Stimulated activated CD8-positive, alpha-beta memory T cell treated with anti-CD3 and anti-CD28 coated beads, Interleukin-4, amount 100 ng/mL, for 1 hour (primary cell): ENCODE data around the gene USP4.
"Not testable (repeated sequence)": the region's sequence is repeated elsewhere in the genome, so short reads cannot be mapped to it uniquely, and the experiment has no call there.

Experiments
- DNase-seq, 2 donors: peaks; one replicate each; pipeline ENCODE4 v3.0.0-alpha.2; 2020; ENCODE audit warnings: low read depth in 2 of 2, low spot score in 1 of 2

Gene USP4

GRCh38 chr3:49255112-49255511, 84.7 kb downstream of the USP4 start:
- no peak for DNase-seq

GRCh38 chr3:49253512-49253911, 86.3 kb downstream of the USP4 start:
- DNase-seq, result no peak

DNA sequence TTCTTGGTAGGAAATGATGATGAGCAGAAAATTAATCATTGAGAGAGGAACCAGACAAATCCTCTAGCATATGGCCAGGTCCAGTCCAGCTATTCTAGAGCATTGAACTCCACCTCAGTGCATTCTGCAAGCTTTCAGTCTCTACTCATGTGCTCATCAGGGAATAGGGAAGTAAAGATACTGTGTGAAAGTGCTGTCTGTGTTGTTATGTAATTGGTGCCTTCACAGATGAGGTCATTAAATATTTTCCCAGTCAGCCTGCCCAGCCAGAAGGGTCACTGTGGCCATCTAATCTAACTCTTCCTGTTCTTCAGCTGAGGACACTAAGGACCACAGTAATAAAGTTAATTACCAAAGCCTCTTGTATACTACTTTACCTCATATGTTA, 91.0 kb downstream of the USP4 start:
- no peak for DNase-seq

DNA sequence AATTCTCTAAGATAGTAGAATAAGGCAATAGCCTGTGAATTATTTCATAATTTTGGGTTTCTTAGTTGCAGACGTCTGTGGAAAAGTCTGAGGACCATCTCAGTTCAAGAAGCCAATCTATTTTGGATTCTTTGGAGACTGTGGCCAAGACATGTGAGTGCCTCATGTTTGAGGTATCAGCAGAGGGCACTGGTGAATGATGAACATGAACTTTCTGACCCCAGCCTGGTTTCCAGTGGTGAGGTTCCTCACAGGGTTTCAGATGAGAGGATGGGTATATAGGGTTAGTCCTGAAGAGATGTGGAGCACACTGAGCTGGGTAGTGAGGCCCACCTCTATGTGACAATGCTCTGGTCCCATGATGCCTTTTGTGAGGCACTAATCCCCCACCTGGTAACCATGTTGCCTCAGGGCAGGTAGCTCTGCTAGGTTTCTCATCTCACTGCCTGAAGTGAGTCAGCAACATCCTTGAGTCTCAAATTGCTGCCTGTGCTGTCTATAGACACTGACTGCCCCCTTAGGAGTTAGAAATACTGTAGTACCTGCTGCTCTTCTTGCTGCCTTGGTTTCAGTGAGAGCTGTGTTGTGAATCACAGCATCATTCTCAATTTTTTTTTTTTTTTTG, 95.2 kb downstream of the USP4 start:
- no peak for DNase-seq

- DNase-seq, result not testable (repeated sequence)
Observed at GRCh38 chr3:49240091-49240490, 99.8 kb downstream of the USP4 start.

DNA sequence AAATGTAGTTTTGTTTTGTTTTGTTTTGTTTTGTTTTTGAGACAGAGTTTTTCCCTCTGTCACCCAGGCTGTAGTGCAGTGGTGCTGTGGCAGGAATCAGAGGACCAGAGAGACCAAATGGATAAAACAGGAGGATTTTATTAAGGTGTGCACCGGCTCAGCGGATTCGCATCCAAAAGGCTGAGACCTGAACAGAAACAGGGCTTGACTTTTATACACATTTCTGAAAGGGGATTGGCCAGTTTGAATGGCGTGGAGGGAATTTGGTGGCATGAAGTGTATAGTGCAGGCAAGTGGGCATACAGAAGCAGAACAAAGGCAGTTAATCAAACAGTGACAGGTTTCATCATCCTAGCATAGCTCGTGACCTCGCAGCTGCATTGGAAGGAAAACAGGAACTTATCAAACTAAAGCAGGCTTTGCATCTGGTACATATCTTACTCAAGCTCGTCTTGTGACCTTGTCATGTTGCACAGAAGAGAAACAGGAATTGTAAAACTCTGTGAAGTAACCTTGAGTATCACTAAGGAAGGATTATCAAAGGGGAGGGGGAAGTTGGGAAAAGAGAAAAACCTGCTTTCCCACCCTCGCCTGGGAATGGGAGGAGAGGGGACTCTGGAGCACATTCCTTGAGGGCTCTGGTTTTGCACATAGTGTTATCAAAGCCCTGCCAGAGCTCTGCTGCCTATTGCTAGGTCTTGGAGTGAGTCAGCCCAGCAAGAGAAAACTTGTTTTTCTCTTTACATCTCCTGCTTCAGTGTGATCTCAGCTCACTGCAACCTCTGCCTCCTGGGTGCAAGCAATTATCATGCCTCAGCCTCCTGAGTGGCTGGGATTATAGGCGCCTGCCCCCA, 101.4 kb downstream of the USP4 start:
- no peak for DNase-seq

DNA sequence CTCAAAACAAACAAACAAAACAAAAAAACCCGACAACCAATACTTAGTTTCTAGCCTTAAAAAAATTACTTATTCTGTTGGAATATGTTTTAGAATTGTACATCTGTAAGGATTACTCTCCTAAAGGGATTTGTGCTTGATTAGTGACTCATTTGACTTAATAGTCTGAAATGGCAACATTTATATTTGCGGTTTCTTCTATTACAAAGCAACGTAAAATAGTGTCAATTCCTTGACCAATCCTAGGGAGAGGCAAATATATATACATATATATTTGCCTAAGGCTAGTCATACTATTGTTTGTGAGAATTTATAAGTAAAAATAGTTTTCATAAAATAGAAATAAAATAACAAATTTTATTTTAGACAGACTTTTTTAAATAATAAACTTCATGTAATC, 102.5 kb downstream of the USP4 start:
- DNase-seq, result no peak

GRCh38 chr3:49236226-49236625, 103.6 kb downstream of the USP4 start:
- DNase-seq, result no peak

GRCh38 chr3:49228817-49229216, 111.0 kb downstream of the USP4 start:
- DNase-seq, result not testable (repeated sequence)
